Measurements from ENCODE around the gene NHERF1. TPM values are rescaled to one million over a fixed set of nuclear protein-coding genes. Genes with fewer than 3 reads are reported as not detected.

The NHERF1 gene
- total and polyA plus RNA-seq, 2 of the 8 experiments (the other 6 are each of a cell fraction or from before 2014, with no cell fraction given) = 92.9 to 99.2 TPM

DNA sequence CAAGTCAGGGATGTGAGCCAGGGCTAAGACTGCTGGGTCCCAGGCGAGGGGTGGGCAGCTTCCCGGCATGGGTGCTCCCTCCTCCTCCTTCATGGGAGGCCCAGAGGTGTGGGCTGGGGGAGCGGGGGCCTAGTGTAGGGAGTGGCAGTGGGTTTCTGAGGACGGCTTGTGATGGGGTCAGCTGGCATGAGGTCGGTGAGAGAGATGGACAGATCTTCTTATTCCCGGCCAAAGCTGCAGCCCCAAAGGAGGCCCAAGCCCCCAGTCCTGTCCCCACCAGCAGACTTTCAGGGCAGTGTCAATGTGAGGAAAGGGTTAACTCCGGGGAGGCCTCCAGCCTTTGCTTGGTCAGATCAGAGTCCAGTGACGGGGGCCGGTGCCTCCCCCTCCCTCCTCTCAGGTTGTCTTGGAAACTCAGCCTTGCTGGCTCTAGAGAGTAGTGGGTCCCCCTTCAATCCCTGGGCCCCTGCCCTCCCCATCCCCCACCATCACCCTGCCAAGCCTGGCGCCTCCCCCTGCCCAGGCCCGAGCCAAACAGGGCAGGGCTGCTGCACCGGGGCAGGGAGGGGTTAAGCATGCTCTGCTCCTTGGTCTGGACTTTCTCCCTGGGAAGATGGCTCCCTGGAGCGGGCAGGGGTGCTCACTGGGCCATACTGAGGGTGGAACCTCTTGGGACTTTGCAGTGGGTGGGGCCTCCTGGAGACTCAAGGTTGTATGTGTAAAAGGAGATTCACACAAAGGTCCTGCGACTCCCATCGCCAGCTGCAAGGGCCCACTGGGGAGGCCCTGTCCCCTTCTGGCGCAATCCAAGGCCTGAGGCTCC, 15.3 kb downstream of the NHERF1 start (continued):
- TF ChIP-seq CHD7 (IDR thresholded peaks at IDR 0.05; ENCODE audit: insufficient replicate concordance, low read length) (no peak), CEBPB (IDR thresholded peaks at IDR 0.05; ENCODE audit: low read depth, low read length) (no peak), BACH1 (IDR thresholded peaks at IDR 0.05; ENCODE audit: low read length) (no peak), TAF1 (IDR thresholded peaks at IDR 0.05; ENCODE audit: low read depth, low read length) (no peak), TCF12 (IDR thresholded peaks at IDR 0.05; ENCODE audit: low read depth, low read length) (no peak), SUZ12 (IDR thresholded peaks at IDR 0.05; ENCODE audit: low read length) (no peak), GABPA (IDR thresholded peaks at IDR 0.05; ENCODE audit: borderline replicate concordance, insufficient read depth, low read length) (no peak), RXRA (IDR thresholded peaks at IDR 0.05; ENCODE audit: insufficient read depth, low read depth, low read length) (no peak), CBX8 (IDR thresholded peaks at IDR 0.05; ENCODE audit: borderline replicate concordance, low read depth, low read length) (no peak)
- TF ChIP-seq, protein P1, sequence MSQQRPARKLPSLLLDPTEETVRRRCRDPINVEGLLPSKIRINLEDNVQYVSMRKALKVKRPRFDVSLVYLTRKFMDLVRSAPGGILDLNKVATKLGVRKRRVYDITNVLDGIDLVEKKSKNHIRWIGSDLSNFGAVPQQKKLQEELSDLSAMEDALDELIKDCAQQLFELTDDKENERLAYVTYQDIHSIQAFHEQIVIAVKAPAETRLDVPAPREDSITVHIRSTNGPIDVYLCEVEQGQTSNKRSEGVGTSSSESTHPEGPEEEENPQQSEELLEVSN (IDR thresholded peaks at IDR 0.05) = no peak

Measured in H1 (cell line).